OCI-LY7 (cell line): ENCODE data around the gene ATP9B. TPM values are rescaled to one million over a fixed set of nuclear protein-coding genes. Genes with fewer than 3 reads are reported as not detected.

Experiments
- BruUV-seq: library from RNA; stranded (reverse); fragments of 400-500 nt; replicated peaks from 2 replicates; lab custom pipeline; 2021; lab: Mats Ljungman, UMichigan
- CTCF ChIA-PET: fragments of 300-600 bp; sonication (Branson Sonifier 250); formaldehyde crosslinking; loops from one replicate; lab custom pipeline; 2022; ENCODE audit warnings: antibody characterized with exemption; ENCODE audit not compliant: unreplicated experiment; lab: Charles Lee
- POLR2A ChIA-PET: fragments of 300-600 bp; sonication (Branson Sonifier 250); formaldehyde crosslinking; loops from one replicate; lab custom pipeline; 2022; ENCODE audit warnings: antibody characterized with exemption; lab: Charles Lee
- DNase-seq: peaks from one replicate; pipeline ENCODE4 v3.0.0-alpha.2; 2015; ENCODE audit warnings: low spot score
- H2AFZ ChIP-seq: fragments of 200-600 bp; sonication (generic), shearing (Covaris generic); 2 replicates; pipeline ENCODE4 v1.6.1; 2014; ENCODE audit warnings: mild to moderate bottlenecking, antibody characterized with exemption, low read length, moderate library complexity
- H3K27ac ChIP-seq: fragments of 200-600 bp; sonication (generic); 2 replicates; pipeline ENCODE4 v1.5.1; 2014; ENCODE audit warnings: mixed run types, low read depth, mild to moderate bottlenecking, moderate library complexity, low read length, inconsistent platforms; ENCODE audit not compliant: poor library complexity, severe bottlenecking
- H3K36me3 ChIP-seq: fragments of 200-600 bp; sonication (generic); 2 replicates; pipeline ENCODE4 v1.6.1; 2014; ENCODE audit warnings: mild to moderate bottlenecking, antibody characterized with exemption, low read length, moderate library complexity, mixed read lengths; ENCODE audit not compliant: insufficient read depth
- H3K4me1 ChIP-seq: fragments of 200-600 bp; sonication (generic); 2 replicates; pipeline ENCODE4 v1.5.1; 2014; ENCODE audit warnings: mild to moderate bottlenecking, low read length; ENCODE audit not compliant: insufficient read depth, poor library complexity, severe bottlenecking
- H3K4me2 ChIP-seq: fragments of 200-600 bp; sonication (generic); 2 replicates; pipeline ENCODE4 v1.6.1; 2014; ENCODE audit warnings: mild to moderate bottlenecking, low read length
- H3K4me3 ChIP-seq: fragments of 200-600 bp; sonication (generic); 2 replicates; pipeline ENCODE4 v1.5.1; 2014; ENCODE audit warnings: mild to moderate bottlenecking, low read depth, low read length; ENCODE audit not compliant: poor library complexity, severe bottlenecking
- H3K79me2 ChIP-seq: fragments of 200-600 bp; sonication (generic); 2 replicates; pipeline ENCODE4 v1.6.1; 2016; ENCODE audit warnings: low read depth, mild to moderate bottlenecking, low read length, moderate library complexity, mixed read lengths; ENCODE audit not compliant: insufficient read depth
- H3K9me2 ChIP-seq: fragments of 200-600 bp; sonication (generic); 2 replicates; pipeline ENCODE4 v1.6.1; 2016; ENCODE audit warnings: mild to moderate bottlenecking, low read length, mixed read lengths; ENCODE audit not compliant: insufficient read depth
- H3K9me3 ChIP-seq: fragments of 200-600 bp; sonication (generic); 2 replicates; pipeline ENCODE4 v1.6.1; 2014; ENCODE audit warnings: mild to moderate bottlenecking, mixed run types, low read length, mixed read lengths
- H4K20me1 ChIP-seq: fragments of 200-600 bp; sonication (generic); 2 replicates; pipeline ENCODE4 v1.6.1; 2014; ENCODE audit warnings: mild to moderate bottlenecking, antibody characterized with exemption, low read length, moderate library complexity, mixed read lengths; ENCODE audit not compliant: insufficient read depth
- EZH2phosphoT487 ChIP-seq: fragments of 200-600 bp; sonication (generic); IDR thresholded peaks from 2 replicates; pipeline ENCODE4 v1.6.1; 2018; ENCODE audit warnings: low read depth, borderline replicate concordance, mild to moderate bottlenecking, mixed run types, antibody characterized with exemption, low read length, moderate library complexity, mixed read lengths
- intact Hi-C: fragments of 100-400 bp; cut with micrococcal nuclease; formaldehyde crosslinking; loops from one replicate; pipeline ENCODE4 v1.10.0; 2022; ENCODE audit not compliant: unreplicated experiment
- total RNA-seq, 2 experiments: library from RNA; depleted of rRNA in 1 of 2; stranded (reverse); fragments of >200 nt in 1 of 2; shearing (Covaris generic) in 1 of 2; gene quantifications; 2 replicates each; pipeline ENCODE4 v1.2.3, GENCODE V29; 2014 to 2022
- TF ChIP-seq, protein P1 (sequence below): fragments of 200-600 bp; sonication (generic); conservative IDR thresholded peaks from 2 replicates; pipeline ENCODE4 v1.5.1; 2014; ENCODE audit warnings: mild to moderate bottlenecking, antibody characterized with exemption, low read length, moderate library complexity, mixed read lengths

The ATP9B gene
- total RNA-seq, 2 experiments from 2014 or later: 27.1 to 36.4 TPM

DNA sequence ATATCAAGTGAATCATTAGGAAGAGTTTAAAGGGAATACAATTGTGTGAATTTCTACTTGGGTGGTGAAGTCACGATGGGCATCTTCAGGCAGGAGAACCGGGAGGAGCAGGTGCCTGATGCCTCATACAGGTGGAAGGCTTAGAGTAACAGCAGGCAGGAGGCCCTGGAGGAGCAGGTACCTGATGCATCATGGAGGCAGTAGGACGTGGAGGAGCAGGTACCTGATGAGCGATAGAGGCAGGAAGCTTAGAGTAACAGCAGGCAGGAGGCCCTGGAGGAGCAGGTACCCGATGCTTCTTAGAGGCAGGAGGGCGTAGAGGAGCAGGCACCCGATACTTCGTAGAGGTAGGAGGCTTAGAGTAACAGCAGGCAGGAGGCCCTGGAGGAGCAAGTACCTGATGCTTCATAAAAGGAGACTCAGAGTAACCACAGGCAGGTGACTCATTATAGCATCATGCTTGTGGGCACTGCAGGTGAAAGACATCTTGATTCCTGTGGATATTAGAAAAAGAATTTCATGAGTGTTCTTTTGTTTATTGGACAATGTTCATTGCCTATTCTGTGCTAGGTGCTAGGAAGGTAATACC lies 133.9 kb downstream of the ATP9B start:
- no peak overlapping the region for H3K4me3 ChIP-seq
- POLR2A ChIA-PET: no interaction called here
- no peak for DNase-seq

DNA sequence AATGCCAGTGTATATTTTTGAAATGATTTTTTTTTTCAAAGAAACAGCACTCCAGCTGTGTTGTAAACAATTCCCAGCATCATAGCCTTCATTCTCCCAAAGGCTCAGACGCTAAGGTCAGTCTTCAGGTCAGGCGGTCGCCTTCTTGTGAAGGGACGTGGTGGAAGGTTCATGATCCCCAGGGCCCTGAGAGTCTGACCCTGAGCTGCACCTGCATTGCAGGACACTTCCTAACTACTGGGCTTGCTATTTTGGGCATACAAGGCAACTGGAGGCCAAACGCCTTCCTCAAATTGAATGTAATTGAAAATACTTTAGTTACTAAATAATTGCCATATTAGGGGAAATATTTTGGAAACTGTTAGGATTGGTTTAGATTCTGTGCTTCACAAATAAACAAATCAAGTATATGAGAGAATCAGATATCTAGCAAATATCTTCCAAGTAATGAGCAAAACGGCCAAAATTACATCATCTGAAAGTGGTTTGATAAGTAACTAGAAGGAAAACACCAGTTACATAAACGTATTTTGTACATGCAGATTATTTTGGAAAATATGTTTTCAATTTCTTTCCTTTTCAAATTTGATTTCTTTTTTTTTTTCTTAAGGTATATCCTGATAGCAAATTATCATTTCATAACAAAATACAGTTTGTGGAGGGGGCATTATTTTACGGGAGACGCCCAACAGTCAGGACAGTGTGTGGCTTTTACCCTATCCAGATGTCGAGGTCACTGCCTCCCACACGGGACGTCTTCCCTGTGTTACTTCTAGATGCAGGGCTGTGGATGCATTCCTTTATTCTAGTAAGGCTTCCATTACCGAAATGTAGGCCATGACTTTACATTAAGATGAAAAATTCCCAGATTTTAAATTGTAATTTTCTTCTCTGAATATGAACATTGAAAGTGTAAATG lies 136.0 kb downstream of the ATP9B start:
- no peaks in the 10 kb centered on the region for H4K20me1 ChIP-seq
- intact Hi-C loops: no loop called here
- H3K79me2 ChIP-seq: no peaks in the 10 kb centered on the region
- CTCF ChIA-PET: no interaction called here
- no TSS peak for BruUV-seq
- H3K27ac ChIP-seq: no peak overlapping the region
- no peak overlapping the region for H3K4me3 ChIP-seq
- POLR2A ChIA-PET: no interaction called here
- H3K4me2 ChIP-seq: no peak overlapping the region
- no peak overlapping the region for H2AFZ ChIP-seq
- peaks cover 6% of the 10 kb centered on the region for H3K36me3 ChIP-seq
- TF ChIP-seq, protein P1, sequence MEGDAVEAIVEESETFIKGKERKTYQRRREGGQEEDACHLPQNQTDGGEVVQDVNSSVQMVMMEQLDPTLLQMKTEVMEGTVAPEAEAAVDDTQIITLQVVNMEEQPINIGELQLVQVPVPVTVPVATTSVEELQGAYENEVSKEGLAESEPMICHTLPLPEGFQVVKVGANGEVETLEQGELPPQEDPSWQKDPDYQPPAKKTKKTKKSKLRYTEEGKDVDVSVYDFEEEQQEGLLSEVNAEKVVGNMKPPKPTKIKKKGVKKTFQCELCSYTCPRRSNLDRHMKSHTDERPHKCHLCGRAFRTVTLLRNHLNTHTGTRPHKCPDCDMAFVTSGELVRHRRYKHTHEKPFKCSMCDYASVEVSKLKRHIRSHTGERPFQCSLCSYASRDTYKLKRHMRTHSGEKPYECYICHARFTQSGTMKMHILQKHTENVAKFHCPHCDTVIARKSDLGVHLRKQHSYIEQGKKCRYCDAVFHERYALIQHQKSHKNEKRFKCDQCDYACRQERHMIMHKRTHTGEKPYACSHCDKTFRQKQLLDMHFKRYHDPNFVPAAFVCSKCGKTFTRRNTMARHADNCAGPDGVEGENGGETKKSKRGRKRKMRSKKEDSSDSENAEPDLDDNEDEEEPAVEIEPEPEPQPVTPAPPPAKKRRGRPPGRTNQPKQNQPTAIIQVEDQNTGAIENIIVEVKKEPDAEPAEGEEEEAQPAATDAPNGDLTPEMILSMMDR: no peak
- TF ChIP-seq EZH2phosphoT487: no peak
- DNase-seq: no peak
- no peaks in the 10 kb centered on the region for H3K9me3 ChIP-seq
- H3K4me1 ChIP-seq: peaks cover 21% of the 10 kb centered on the region
- H3K9me2 ChIP-seq: no peaks in the 10 kb centered on the region

More for the DNA sequence above, 133.9 kb downstream of the ATP9B start:
- no peaks in the 10 kb centered on the region for H4K20me1 ChIP-seq
- no peak overlapping the region for H3K27ac ChIP-seq
- H2AFZ ChIP-seq: no peak overlapping the region
- peaks cover 31% of the 10 kb centered on the region for H3K4me1 ChIP-seq
- CTCF ChIA-PET: no interaction called here
- BruUV-seq: no TSS peak
- no peak overlapping the region for H3K4me2 ChIP-seq
- H3K9me2 ChIP-seq: no peaks in the 10 kb centered on the region
- H3K9me3 ChIP-seq: no peaks in the 10 kb centered on the region
- no peaks in the 10 kb centered on the region for H3K79me2 ChIP-seq
- intact Hi-C loops: no loop called here
- H3K36me3 ChIP-seq: peaks cover 19% of the 10 kb centered on the region
- TF ChIP-seq, protein P1: no peak
- TF ChIP-seq EZH2phosphoT487: no peak
